GM10847 (cell line): ENCODE results near the gene HABP4.

Source experiments
- POLR2A ChIP-seq: IDR thresholded peaks from 2 replicates; pipeline ENCODE4 v1.6.1; 2011; ENCODE audit not compliant: insufficient read length; ENCODE audit errors: extremely low read depth

HABP4 gene

GRCh38 chr9:96483197-96483596, 33.2 kb downstream of the HABP4 start:
- TF ChIP-seq POLR2A, result no peak

DNA sequence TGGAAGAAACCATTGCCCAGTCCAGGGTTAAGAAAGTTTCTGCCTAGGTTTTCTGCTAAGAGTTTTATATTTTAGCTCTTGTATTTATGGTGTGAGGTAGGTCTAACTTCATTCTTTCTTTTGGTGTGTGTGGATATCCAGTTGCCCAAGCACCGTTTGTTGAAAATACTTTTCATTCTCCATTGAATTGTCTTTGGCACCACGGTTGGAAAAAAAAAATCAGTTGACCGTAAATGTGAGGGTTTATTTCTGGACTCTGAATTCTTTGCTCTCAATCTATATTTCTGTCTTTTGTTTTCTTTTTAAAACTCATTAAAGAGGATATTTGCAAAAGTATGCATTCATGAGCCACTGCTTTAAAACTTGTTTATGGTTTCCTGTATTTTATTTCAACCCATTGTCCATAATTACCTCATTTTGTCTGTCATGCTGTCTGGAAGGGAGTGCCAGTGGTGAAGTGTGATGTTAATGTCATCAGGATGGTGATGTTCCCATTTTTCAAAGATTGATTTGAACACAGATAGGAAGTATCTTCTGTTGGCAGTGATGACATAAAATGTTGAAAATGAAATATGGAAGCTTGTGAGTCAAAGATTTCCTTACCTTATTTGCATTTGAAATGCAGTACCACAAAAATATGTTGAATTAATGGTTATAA, 33.9 kb downstream of the HABP4 start:
- TF ChIP-seq POLR2A, result no peak

GRCh38 chr9:96484521-96484931, 34.6 kb downstream of the HABP4 start:
- no peak for TF ChIP-seq POLR2A

DNA sequence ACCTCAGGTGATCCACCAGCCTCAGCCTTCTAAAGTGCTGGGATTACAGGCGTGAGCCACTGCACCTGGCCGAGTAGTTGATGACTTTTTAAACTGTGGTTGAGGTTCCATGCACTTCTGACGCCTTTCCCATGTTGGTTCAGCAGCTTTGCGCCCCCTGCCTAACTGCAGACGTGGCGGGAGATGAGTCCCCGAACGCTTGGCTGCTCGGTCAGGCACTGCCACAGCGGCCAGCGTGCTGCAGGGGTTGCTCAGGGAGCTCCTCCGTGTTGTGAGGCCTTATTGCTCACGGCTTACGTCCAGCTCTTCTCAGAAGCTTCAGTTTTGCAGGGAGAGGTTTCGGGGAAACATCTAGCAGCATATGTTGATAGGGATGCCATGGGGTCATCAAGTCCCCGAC, 35.3 kb downstream of the HABP4 start:
- TF ChIP-seq POLR2A, result no peak

GRCh38 chr9:96486386-96487028, 36.5 kb downstream of the HABP4 start:
- no peak for TF ChIP-seq POLR2A

GRCh38 chr9:96487029-96487396, 37.0 kb downstream of the HABP4 start:
- TF ChIP-seq POLR2A, result no peak

- TF ChIP-seq POLR2A, result no peak
Observed at GRCh38 chr9:96487949-96488348, 38.0 kb downstream of the HABP4 start.

GRCh38 chr9:96489482-96489979, 39.6 kb downstream of the HABP4 start:
- no peak for TF ChIP-seq POLR2A

DNA sequence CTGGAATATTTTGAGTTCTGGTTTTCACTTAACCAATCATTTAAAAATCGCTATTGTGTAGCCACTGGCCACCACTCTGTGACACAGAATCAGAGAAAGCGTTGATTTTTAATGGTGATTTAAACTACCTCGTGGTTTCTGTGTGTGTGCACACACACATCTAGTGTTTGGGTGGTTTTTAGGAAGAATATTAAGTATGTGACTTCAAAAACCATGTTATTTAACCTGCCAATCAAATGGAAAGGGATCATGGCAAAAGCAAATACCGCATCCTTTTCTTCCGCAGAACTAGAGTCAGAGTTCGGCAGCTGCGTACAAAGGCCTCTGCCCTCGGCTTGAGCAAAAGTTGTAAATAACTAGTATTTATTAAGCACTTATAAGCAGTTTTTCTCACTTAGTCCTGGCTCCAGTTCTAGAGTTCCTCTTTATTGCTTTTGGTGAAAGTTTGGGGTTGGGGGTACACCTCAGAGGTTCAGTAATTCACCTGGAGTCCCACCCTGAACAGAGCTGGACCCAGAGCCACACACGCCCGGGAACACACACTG, 40.6 kb downstream of the HABP4 start:
- no peak for TF ChIP-seq POLR2A

DNA sequence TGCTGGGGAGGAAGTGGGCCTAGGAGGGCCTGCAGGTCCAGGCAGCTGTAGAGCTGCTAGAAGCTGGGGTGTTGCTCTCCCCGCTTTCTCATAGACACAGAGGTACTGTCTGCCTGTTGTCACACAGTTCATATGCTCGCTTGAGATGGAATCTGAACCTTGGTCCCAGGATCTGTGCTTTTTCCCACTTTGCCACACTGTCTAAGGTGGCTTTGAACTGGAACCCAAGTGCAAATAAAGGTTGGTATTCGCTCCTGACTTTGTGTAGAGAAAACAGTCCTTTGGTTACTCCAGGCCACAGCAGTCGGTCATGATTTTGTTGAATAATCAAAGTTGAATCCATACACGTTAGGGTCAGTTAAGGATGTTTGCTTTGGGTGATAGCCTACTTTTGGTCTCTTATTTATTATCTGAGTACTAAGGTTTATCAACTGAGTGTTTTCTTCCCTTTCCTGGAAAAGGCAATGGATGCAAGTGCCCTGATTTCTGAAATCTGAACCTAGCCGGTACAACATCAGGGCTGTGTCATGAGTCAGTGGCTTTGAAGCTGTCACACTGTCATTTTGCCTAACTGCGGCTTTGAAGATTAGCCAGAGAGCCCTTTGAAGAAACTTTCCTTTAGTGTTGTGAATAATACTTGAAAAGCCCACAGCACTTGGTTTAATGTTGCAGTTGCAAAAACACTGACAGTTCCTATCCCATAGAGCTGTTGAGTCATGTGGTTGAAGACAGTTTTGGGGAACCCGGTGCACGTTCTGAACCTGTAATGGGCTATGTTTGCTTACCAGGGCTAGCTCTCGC, 41.3 kb downstream of the HABP4 start:
- TF ChIP-seq POLR2A, result no peak

- TF ChIP-seq POLR2A, result no peak
Observed at GRCh38 chr9:96491880-96492525, 42.0 kb downstream of the HABP4 start.

DNA sequence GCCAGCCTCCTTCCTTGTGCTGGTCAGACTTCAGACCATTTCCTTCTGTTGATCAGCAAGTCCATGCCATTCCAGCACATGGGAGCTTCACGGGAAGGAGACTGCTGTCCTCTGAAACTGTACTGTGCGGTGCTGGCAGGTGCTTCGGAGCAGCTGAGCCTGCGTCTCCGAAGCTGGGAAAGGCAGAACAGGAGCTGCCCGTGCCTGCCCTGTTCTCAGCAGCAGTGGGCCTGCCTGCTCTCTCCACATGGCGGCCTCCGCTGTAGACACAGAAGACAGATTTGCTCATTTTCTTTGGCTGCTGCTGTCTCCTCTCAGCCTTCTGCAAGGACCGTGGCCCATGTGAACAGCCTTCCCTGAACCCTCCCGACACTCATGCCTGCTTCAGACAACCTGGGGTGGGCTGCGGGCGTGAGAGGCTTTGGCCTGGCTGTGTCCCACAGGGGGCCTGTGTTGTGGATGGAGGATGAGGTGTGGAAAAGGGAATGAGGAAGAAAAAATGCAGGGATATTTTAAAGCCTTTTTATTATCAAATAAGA, 43.1 kb downstream of the HABP4 start:
- TF ChIP-seq POLR2A, result no peak

DNA sequence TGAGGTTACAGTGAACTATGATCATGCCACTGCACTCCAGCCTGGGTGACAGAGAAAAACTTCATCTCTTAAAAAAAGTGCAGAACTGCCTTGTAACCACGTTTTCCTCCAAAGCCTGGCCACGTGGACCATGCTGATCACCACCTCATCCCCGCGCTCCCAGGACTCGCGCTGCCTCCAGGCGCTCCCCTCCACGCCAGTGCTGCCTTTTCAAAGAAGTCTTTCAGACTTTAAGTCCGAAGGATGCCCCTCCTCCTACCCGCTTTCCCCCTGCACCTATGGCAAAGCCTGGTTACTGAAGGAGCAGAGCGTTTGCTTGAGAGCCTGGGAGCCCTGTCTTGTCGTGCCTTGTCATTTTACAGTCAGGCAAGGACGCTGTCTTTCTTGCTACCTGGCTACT, 43.8 kb downstream of the HABP4 start:
- no peak for TF ChIP-seq POLR2A

DNA sequence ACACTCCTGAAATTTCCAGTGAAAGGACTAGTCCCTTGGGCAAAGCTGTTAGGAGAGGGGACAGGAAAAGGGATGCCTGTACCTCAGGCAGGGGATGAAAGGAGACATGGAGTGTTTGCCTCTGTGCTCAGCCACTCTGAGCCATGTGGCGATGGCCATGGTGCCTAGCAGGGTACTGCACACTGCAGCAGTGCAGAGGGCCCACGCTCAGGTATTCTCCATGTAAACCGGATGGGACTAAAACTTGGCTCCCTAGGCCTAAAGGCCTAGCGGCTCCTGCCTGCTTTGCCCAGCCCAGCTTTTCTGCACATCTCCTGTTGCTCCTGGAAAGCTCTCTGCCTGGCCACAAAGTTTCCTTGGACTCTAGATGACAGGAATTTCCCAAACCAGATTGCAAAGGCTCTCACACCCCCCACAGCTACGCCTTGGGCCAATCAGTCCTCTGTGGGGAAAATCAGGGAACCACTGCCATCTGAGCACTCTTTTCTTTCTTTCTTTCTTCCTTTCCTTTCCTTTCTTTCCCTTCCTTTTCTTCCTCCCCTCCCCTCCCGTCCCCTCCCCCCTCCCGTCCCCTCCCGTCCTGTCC, 44.3 kb downstream of the HABP4 start:
- TF ChIP-seq POLR2A, result no peak

GRCh38 chr9:96495341-96495740, 45.4 kb downstream of the HABP4 start:
- no peak for TF ChIP-seq POLR2A
